Erythroblast (primary cell): ENCODE measurements around the gene PHTF2.

Source experiments
- GATA1 ChIP-seq: IDR thresholded peaks from 2 replicates; pipeline ENCODE4 v1.6.1; 2011; ENCODE audit warnings: low read depth, mild to moderate bottlenecking, control low read depth, low read length, moderate library complexity
- POLR2A ChIP-seq: IDR thresholded peaks from 2 replicates; pipeline ENCODE4 v1.6.1; 2011; ENCODE audit warnings: mild to moderate bottlenecking, low read length

- no peak for TF ChIP-seq POLR2A
- no peak for TF ChIP-seq GATA1
Measured at GRCh38 chr7:77783545-77783944, 15.0 kb upstream of the PHTF2 start.
